Lower lobe of right lung (tissue), 2 donors: Measurements from ENCODE around the gene GALNTL6. TPM values are rescaled to one million over a fixed set of nuclear protein-coding genes. Genes with fewer than 3 reads are reported as not detected.

Experiments used
- ATAC-seq, 2 donors: fragments of 200-7000 bp; cut with Tn5 transposase; one replicate each; pipeline ENCODE4 v1.9.1; 2020 to 2022; ENCODE audit warnings: mild to moderate bottlenecking in 2 of 2, moderate library complexity in 2 of 2
- DNase-seq: peaks from one replicate; pipeline ENCODE4 v3.0.0-alpha.2; 2020
- H3K27ac ChIP-seq: fragments of 200-600 bp; one replicate; pipeline ENCODE4 v1.8.0; 2022
- H3K27me3 ChIP-seq: fragments of 200-600 bp; one replicate; pipeline ENCODE4 v1.8.0; 2022; ENCODE audit warnings: low read depth
- H3K36me3 ChIP-seq: fragments of 200-600 bp; one replicate; pipeline ENCODE4 v1.8.0; 2022; ENCODE audit warnings: mild to moderate bottlenecking
- H3K4me1 ChIP-seq: fragments of 200-600 bp; one replicate; pipeline ENCODE4 v1.8.0; 2022
- H3K4me3 ChIP-seq: fragments of 200-600 bp; one replicate; pipeline ENCODE4 v1.8.0; 2022; ENCODE audit warnings: mild to moderate bottlenecking
- H3K9me3 ChIP-seq: fragments of 200-600 bp; one replicate; pipeline ENCODE4 v1.8.0; 2022
- CTCF ChIP-seq: fragments of 200-600 bp; IDR thresholded peaks from one replicate; pipeline ENCODE4 v1.8.0; 2022; ENCODE audit warnings: antibody characterized with exemption, mild to moderate bottlenecking
- intact Hi-C: fragments of 100-400 bp; cut with DNase I; formaldehyde crosslinking; loops from one replicate; pipeline ENCODE4 v1.11.0; 2022
- total RNA-seq: library from RNA; stranded (reverse); fragmentation: NEBNext Ultra II Directional; extraction: Animal tissue kit (Norgen Biotek cat#: 25700); gene quantifications from one replicate; pipeline ENCODE4 v1.2.1, GENCODE V29; 2021
- donor health status: DM: no; HTN: yes; CAD: no; lungs with severe emphysema.

GALNTL6 gene
- total RNA-seq, 1 donor from 2014 or later = not detected

DNA sequence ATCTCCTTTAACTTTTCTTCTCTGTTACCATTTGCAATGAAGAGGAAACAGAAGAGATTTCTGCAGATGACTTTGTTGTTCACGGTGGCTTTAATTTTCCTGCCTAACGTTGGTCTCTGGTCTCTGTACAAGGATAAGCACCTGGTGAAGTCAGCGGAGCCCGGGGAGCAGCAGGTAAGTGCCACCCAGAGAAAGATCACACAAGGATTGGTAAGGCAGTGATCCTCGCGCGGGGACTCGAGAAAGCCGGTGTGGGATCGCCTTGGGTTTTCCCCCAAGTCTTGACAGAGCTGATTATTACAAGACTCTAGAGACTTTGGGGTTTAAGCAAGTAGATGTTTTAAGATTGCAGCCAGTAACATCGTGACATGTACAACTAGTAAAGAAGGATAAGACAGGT, 1.3 kb downstream of the GALNTL6 start:
- H3K36me3 ChIP-seq = no peaks in the 10 kb centered on the region
- intact Hi-C loops = no loop called here
- H3K4me1 ChIP-seq = peaks cover 16% of the 10 kb centered on the region
- no peak overlapping the region for H3K27ac ChIP-seq
- peaks cover 23% of the 10 kb centered on the region for H3K27me3 ChIP-seq
- TF ChIP-seq CTCF = no peak
- DNase-seq = no peak
- no peaks in the 10 kb centered on the region for H3K9me3 ChIP-seq
- H3K4me3 ChIP-seq = no peak overlapping the region
- ATAC-seq = no peak

GRCh38 chr4:171817026-171817425, 3.8 kb downstream of the GALNTL6 start:
- DNase-seq (no peak), ATAC-seq (no peak)
- Histone ChIP-seq H3K36me3 (no peaks in the 10 kb centered on the region), H3K27ac (no peak overlapping the region), H3K4me1 (peaks cover 16% of the 10 kb centered on the region), H3K4me3 (no peak overlapping the region), H3K9me3 (no peaks in the 10 kb centered on the region), H3K27me3 (peaks cover 20% of the 10 kb centered on the region)
- intact Hi-C loops = no loop called here
- no peak for TF ChIP-seq CTCF

DNA sequence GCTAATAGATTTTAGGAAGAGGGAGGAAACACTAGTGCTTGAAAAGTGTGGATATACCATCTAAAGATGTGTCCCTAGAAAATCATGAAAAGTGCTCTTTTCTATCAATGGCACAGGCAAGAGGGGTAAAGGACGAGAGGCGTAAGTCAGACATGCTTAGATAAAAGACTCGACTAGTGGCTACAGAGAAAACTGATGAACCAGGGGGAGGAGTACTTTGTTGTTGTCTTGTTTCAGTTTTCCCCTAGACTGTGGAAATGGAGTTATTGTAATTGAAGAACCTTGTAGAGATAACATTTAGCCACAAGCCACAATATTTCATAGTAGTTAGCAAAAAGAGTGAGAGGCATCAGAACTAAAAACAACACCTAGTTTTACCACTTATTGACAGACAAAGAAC, 21.4 kb downstream of the GALNTL6 start:
- intact Hi-C loops = no loop called here
- no peaks in the 10 kb centered on the region for H3K36me3 ChIP-seq
- H3K9me3 ChIP-seq = no peaks in the 10 kb centered on the region
- no peak overlapping the region for H3K4me3 ChIP-seq
- no peak overlapping the region for H3K27ac ChIP-seq
- ATAC-seq (no peak), DNase-seq (no peak)
- TF ChIP-seq CTCF = no peak
- no peaks in the 10 kb centered on the region for H3K4me1 ChIP-seq
- H3K27me3 ChIP-seq = no peaks in the 10 kb centered on the region

DNA sequence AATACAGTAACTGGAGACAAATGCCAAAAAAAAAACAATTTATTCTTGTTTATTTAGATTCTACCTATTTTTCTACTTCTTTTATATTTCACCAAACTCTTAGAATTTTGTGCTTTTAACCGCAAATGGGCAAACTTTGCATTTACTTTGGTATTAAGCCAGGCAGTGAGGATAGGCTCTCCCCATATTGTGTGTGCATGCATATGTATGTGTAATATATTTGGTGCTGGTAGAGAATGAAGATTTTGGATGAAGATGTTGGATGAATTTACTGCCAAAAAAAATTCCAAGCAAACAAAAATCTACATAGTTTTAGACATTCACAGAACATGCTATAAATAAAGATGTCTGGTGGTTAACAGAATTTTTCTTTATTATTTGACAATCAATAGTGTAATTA, 30.3 kb downstream of the GALNTL6 start:
- H3K4me3 ChIP-seq = no peak overlapping the region

GRCh38 chr4:171846232-171846631, 33.0 kb downstream of the GALNTL6 start:
- no peaks in the 10 kb centered on the region for H3K27me3 ChIP-seq
- ATAC-seq = peak in 1 of 2 donors; percentile 21
- H3K9me3 ChIP-seq = no peaks in the 10 kb centered on the region
- H3K36me3 ChIP-seq = no peaks in the 10 kb centered on the region
- peak; percentile 44 for DNase-seq
- intact Hi-C loops = no loop called here
- no peak overlapping the region for H3K27ac ChIP-seq
- no peak overlapping the region for H3K4me3 ChIP-seq
- peak; percentile 24 for TF ChIP-seq CTCF
- no peaks in the 10 kb centered on the region for H3K4me1 ChIP-seq

More for the DNA sequence above, 30.3 kb downstream of the GALNTL6 start:
- no peaks in the 10 kb centered on the region for H3K36me3 ChIP-seq
- no peaks in the 10 kb centered on the region for H3K4me1 ChIP-seq
- no peak overlapping the region for H3K27ac ChIP-seq
- intact Hi-C loops = no loop called here
- ATAC-seq = no peak
- no peaks in the 10 kb centered on the region for H3K9me3 ChIP-seq
- no peak for TF ChIP-seq CTCF
- no peaks in the 10 kb centered on the region for H3K27me3 ChIP-seq
- DNase-seq = no peak

DNA sequence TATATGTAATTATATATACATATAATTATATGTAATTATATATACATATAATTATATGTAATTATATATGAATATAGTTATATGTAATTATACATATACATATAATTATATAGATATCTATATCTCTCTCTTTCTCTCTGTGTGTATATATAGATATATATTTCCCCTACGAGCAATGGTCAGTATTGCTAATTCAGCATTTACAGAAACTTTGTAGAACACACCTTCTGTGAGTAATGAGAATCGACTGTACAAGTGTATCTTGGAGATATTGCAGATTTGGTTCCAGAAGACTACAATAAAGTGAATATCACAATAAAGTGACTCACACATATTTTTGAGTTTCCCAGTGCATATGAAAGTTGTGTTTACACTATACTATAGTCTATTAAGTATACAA, 33.7 kb downstream of the GALNTL6 start:
- TF ChIP-seq CTCF = no peak
- H3K4me1 ChIP-seq = no peaks in the 10 kb centered on the region
- DNase-seq = no peak

More for the DNA sequence above, 33.7 kb downstream of the GALNTL6 start:
- no peak for ATAC-seq
- H3K4me3 ChIP-seq = no peak overlapping the region
- no peaks in the 10 kb centered on the region for H3K36me3 ChIP-seq
- no peaks in the 10 kb centered on the region for H3K9me3 ChIP-seq
- intact Hi-C loops = no loop called here
- no peak overlapping the region for H3K27ac ChIP-seq
- H3K27me3 ChIP-seq = no peaks in the 10 kb centered on the region
